SK-N-SH (cell line): ENCODE measurements around the gene YPEL1. TPM values are rescaled to one million over a fixed set of nuclear protein-coding genes. Genes with fewer than 3 reads are reported as not detected.

ENCODE experiments used
- CTCF ChIA-PET: fragments of 300-600, 350-600 bp; formaldehyde crosslinking; extraction: SDS; loops from one replicate; lab custom pipeline; 2021; lab: Yijun Ruan, JAX
- POLR2A ChIA-PET: fragments of 350-600 bp; sonication (Branson Sonifier 250); formaldehyde crosslinking; extraction: SDS; loops from one replicate; lab custom pipeline; 2020; ENCODE audit warnings: antibody characterized with exemption, inconsistent platforms; lab: Yijun Ruan, JAX
- DNase-seq: peaks from one replicate; pipeline ENCODE4 v3.0.0; 2012
- H2AFZ ChIP-seq: fragments of 200-600 bp; sonication (generic); 2 replicates; pipeline ENCODE4 v1.8.1; 2016; ENCODE audit warnings: antibody characterized with exemption, mild to moderate bottlenecking, low read depth
- H3F3A ChIP-seq: fragments of 200-600 bp; sonication (generic); replicated peaks from 2 replicates; pipeline ENCODE3; 2016; ENCODE audit warnings: antibody characterized with exemption, mild to moderate bottlenecking; ENCODE audit not compliant: insufficient read depth
- H3K27ac ChIP-seq, 2 experiments: fragments of 200-500 bp in 1 of 2; fragments of 200-600 bp in 1 of 2; sonication (Bioruptor generic) in 1 of 2; sonication (generic), shearing (Covaris generic) in 1 of 2; 2 replicates each; pipeline versions ENCODE4 v1.5.1 to v1.6.1; 2014 to 2016; ENCODE audit warnings: low read depth in 2 of 2, inconsistent platforms in 1 of 2, low read length in 1 of 2, mild to moderate bottlenecking in 1 of 2, mixed read lengths in 1 of 2
- H3K27me3 ChIP-seq: fragments of 200-600 bp; sonication (generic), shearing (Covaris generic); 2 replicates; pipeline ENCODE4 v1.6.1; 2016; ENCODE audit warnings: mixed run types; ENCODE audit not compliant: insufficient read depth
- H3K36me3 ChIP-seq, 2 experiments: fragments of 200-500 bp in 1 of 2; fragments of 200-600 bp in 1 of 2; sonication (Bioruptor generic) in 1 of 2; sonication (generic) in 1 of 2; replicated peaks in 1 of 2; 2 replicates each; pipeline versions ENCODE3 to v1.5.1; 2014 to 2016; ENCODE audit warnings: low read length in 1 of 2, mild to moderate bottlenecking in 1 of 2; ENCODE audit not compliant: insufficient read depth in 2 of 2, control insufficient read depth in 1 of 2
- H3K4me1 ChIP-seq, 2 experiments: fragments of 200-500 bp in 1 of 2; fragments of 200-600 bp in 1 of 2; sonication (Bioruptor generic) in 1 of 2; sonication (generic), shearing (Covaris generic) in 1 of 2; 2 replicates each; pipeline versions ENCODE4 v1.5.1 to v1.6.1; 2014 to 2016; ENCODE audit warnings: low read depth in 1 of 2, low read length in 1 of 2, mixed run types in 1 of 2; ENCODE audit not compliant: insufficient read depth in 2 of 2, control insufficient read depth in 1 of 2
- H3K4me2 ChIP-seq: fragments of 200-600 bp; sonication (generic), shearing (Covaris generic); 2 replicates; pipeline ENCODE4 v1.6.1; 2017; ENCODE audit warnings: mixed run types
- H3K4me3 ChIP-seq, 2 experiments: fragments of 200-500 bp in 1 of 2; fragments of 200-600 bp in 1 of 2; sonication (Bioruptor generic) in 1 of 2; sonication (generic), shearing (Covaris generic) in 1 of 2; 2 replicates each; pipeline versions ENCODE4 v1.5.1 to v1.8.1; 2014 to 2016; ENCODE audit warnings: low read depth in 2 of 2, inconsistent platforms in 1 of 2, low read length in 1 of 2, mild to moderate bottlenecking in 1 of 2, mixed read lengths in 1 of 2, moderate library complexity in 1 of 2
- H3K79me2 ChIP-seq: fragments of 200-600 bp; sonication (generic); 2 replicates; pipeline ENCODE4 v1.8.1; 2017; ENCODE audit warnings: mild to moderate bottlenecking; ENCODE audit not compliant: insufficient read depth
- H3K9ac ChIP-seq: fragments of 200-600 bp; sonication (generic); 2 replicates; pipeline ENCODE4 v1.6.1; 2017; ENCODE audit warnings: mixed run types
- H3K9me2 ChIP-seq: fragments of 200-600 bp; sonication (generic); 2 replicates; pipeline ENCODE4 v1.6.1; 2017; ENCODE audit warnings: mixed run types
- H3K9me3 ChIP-seq: fragments of 200-600 bp; sonication (generic); 2 replicates; pipeline ENCODE4 v1.6.1; 2017; ENCODE audit warnings: mixed run types, mild to moderate bottlenecking, moderate library complexity
- H4K20me1 ChIP-seq: fragments of 200-600 bp; sonication (generic); 2 replicates; pipeline ENCODE4 v1.6.1; 2017; ENCODE audit warnings: mild to moderate bottlenecking, mixed run types; ENCODE audit not compliant: insufficient read depth
- CHD2 ChIP-seq: fragments of 150-350 bp; IDR thresholded peaks from 2 replicates; pipeline ENCODE4 v1.6.1; 2018; ENCODE audit warnings: low read length; ENCODE audit not compliant: partially characterized antibody
- ELF1 ChIP-seq: IDR thresholded peaks from 2 replicates; pipeline ENCODE4 v1.4.0; 2012
- FOSL2 ChIP-seq: IDR thresholded peaks from 2 replicates; pipeline ENCODE4 v1.4.0; 2012; ENCODE audit warnings: low read depth, mild to moderate bottlenecking, moderate library complexity, borderline replicate concordance
- FOXJ3 ChIP-seq: sonication (generic); formaldehyde crosslinking; IDR thresholded peaks from 2 replicates; pipeline ENCODE4 v1.5.1; 2020; ENCODE audit warnings: mild to moderate bottlenecking, missing genetic modification reagents
- FOXM1 ChIP-seq: IDR thresholded peaks from 2 replicates; pipeline ENCODE4 v1.4.0; 2012; ENCODE audit warnings: low read depth, mild to moderate bottlenecking
- GATA2 ChIP-seq: sonication (generic); formaldehyde crosslinking; IDR thresholded peaks from 2 replicates; pipeline ENCODE4 v1.5.0; 2020; ENCODE audit warnings: mild to moderate bottlenecking, missing genetic modification reagents
- MEF2A ChIP-seq: IDR thresholded peaks from 2 replicates; pipeline ENCODE4 v1.4.0; 2012; ENCODE audit warnings: low read depth, borderline replicate concordance
- NFIC ChIP-seq: IDR thresholded peaks from 2 replicates; pipeline ENCODE4 v1.4.0; 2012; ENCODE audit warnings: borderline replicate concordance
- POLR2AphosphoS5 ChIP-seq: IDR thresholded peaks from 2 replicates; pipeline ENCODE4 v1.6.1; 2012; ENCODE audit warnings: low read depth, low read length
- RXRA ChIP-seq: IDR thresholded peaks from 2 replicates; pipeline ENCODE4 v1.4.0; 2012; ENCODE audit warnings: low read depth, mild to moderate bottlenecking, borderline replicate concordance
- TCF12 ChIP-seq: IDR thresholded peaks from 2 replicates; pipeline ENCODE4 v1.4.0; 2012
- USF2 ChIP-seq: fragments of 150-350 bp; IDR thresholded peaks from 2 replicates; pipeline ENCODE4 v1.6.1; 2017; ENCODE audit warnings: antibody characterized with exemption, low read length, low read depth, borderline replicate concordance
- YY1 ChIP-seq: IDR thresholded peaks from 2 replicates; pipeline ENCODE4 v1.4.0; 2012; ENCODE audit warnings: low read depth, mild to moderate bottlenecking
- WGBS: methylation state at CpG from one replicate; pipeline ENCODE4 v1.1.6; 2017; ENCODE audit warnings: low lambda C conversion rate; 5-methylcytosine and 5-hydroxymethylcytosine counted together
- polyA plus RNA-seq, 3 experiments: library from polyadenylated mRNA; depleted of rRNA; stranded (reverse); fragments of >200 nt; gene quantifications; 2 replicates each; pipeline ENCODE4 v1.2.3, GENCODE V29; 2012
- TF ChIP-seq, protein P1 (sequence below): IDR thresholded peaks from 2 replicates; pipeline ENCODE4 v1.4.0; 2012; ENCODE audit warnings: low read depth
- TF ChIP-seq, protein P2 (sequence below): fragments of 200-600 bp; sonication (generic); IDR thresholded peaks from 2 replicates; pipeline ENCODE4 v1.6.1; 2017; ENCODE audit warnings: antibody characterized with exemption, mild to moderate bottlenecking, moderate library complexity
- TF ChIP-seq, protein P3 (sequence below): IDR thresholded peaks from 2 replicates; pipeline ENCODE4 v1.6.1; 2012; ENCODE audit warnings: mild to moderate bottlenecking, low read depth, low read length, moderate library complexity

The YPEL1 gene
- polyA plus RNA-seq, 1 of the 3 experiments (the other 2 are of a cell fraction), result 2.4 TPM

- H3K4me2 ChIP-seq, result no peak overlapping the region
- H3K9me3 ChIP-seq, result no peaks in the 10 kb centered on the region
- H3K79me2 ChIP-seq, result no peaks in the 10 kb centered on the region
- ChIA-PET CTCF (interaction anchor here (3.0 kb wide), 1 partner anchor 244 kb away, joined by 11 read pairs; no protein-coding TSS in a partner anchor), POLR2A (no interaction called here)
- H3K9ac ChIP-seq, result no peak overlapping the region
- no peaks in the 10 kb centered on the region; the same call in 1 of the 2 replicates for H4K20me1 ChIP-seq
- H3K4me3 ChIP-seq, result no peak overlapping the region
- H3K27me3 ChIP-seq, result no peaks in the 10 kb centered on the region
- peaks cover 0 to 8% of the 10 kb centered on the region in 2 experiments; a peak in 2 of 4 replicates for H3K4me1 ChIP-seq
- H3F3A ChIP-seq, result peaks cover 11% of the 10 kb centered on the region
- no peak overlapping the region for H2AFZ ChIP-seq
- WGBS, result 92% methylated on average over 2 of the region's 20 CpGs
- TF ChIP-seq, protein P1, sequence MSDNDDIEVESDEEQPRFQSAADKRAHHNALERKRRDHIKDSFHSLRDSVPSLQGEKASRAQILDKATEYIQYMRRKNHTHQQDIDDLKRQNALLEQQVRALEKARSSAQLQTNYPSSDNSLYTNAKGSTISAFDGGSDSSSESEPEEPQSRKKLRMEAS, result no peak
- TF ChIP-seq YY1, result no peak
- no peak for TF ChIP-seq USF2
- TF ChIP-seq, protein P2, sequence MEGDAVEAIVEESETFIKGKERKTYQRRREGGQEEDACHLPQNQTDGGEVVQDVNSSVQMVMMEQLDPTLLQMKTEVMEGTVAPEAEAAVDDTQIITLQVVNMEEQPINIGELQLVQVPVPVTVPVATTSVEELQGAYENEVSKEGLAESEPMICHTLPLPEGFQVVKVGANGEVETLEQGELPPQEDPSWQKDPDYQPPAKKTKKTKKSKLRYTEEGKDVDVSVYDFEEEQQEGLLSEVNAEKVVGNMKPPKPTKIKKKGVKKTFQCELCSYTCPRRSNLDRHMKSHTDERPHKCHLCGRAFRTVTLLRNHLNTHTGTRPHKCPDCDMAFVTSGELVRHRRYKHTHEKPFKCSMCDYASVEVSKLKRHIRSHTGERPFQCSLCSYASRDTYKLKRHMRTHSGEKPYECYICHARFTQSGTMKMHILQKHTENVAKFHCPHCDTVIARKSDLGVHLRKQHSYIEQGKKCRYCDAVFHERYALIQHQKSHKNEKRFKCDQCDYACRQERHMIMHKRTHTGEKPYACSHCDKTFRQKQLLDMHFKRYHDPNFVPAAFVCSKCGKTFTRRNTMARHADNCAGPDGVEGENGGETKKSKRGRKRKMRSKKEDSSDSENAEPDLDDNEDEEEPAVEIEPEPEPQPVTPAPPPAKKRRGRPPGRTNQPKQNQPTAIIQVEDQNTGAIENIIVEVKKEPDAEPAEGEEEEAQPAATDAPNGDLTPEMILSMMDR, result no peak
- no peak for TF ChIP-seq RXRA
- no peak for TF ChIP-seq FOSL2
- TF ChIP-seq TCF12, result no peak
- TF ChIP-seq CHD2, result no peak
- TF ChIP-seq ELF1, result no peak
- TF ChIP-seq, protein P3, sequence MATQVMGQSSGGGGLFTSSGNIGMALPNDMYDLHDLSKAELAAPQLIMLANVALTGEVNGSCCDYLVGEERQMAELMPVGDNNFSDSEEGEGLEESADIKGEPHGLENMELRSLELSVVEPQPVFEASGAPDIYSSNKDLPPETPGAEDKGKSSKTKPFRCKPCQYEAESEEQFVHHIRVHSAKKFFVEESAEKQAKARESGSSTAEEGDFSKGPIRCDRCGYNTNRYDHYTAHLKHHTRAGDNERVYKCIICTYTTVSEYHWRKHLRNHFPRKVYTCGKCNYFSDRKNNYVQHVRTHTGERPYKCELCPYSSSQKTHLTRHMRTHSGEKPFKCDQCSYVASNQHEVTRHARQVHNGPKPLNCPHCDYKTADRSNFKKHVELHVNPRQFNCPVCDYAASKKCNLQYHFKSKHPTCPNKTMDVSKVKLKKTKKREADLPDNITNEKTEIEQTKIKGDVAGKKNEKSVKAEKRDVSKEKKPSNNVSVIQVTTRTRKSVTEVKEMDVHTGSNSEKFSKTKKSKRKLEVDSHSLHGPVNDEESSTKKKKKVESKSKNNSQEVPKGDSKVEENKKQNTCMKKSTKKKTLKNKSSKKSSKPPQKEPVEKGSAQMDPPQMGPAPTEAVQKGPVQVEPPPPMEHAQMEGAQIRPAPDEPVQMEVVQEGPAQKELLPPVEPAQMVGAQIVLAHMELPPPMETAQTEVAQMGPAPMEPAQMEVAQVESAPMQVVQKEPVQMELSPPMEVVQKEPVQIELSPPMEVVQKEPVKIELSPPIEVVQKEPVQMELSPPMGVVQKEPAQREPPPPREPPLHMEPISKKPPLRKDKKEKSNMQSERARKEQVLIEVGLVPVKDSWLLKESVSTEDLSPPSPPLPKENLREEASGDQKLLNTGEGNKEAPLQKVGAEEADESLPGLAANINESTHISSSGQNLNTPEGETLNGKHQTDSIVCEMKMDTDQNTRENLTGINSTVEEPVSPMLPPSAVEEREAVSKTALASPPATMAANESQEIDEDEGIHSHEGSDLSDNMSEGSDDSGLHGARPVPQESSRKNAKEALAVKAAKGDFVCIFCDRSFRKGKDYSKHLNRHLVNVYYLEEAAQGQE, result no peak
- no peak for TF ChIP-seq FOXM1
- TF ChIP-seq GATA2 (CRISPR knock-in tag), result no peak
- no peak for TF ChIP-seq POLR2AphosphoS5
- no peak for TF ChIP-seq MEF2A
- TF ChIP-seq FOXJ3, result no peak
- TF ChIP-seq NFIC, result no peak
- H3K9me2 ChIP-seq, result no peaks in the 10 kb centered on the region
- H3K27ac ChIP-seq, result no peak overlapping the region
- peaks cover 3 to 48% of the 10 kb centered on the region in 2 experiments for H3K36me3 ChIP-seq
- no peak for DNase-seq
Measured at GRCh38 chr22:21694795-21695429, 40.7 kb downstream of the YPEL1 start.
